SK-N-SH (cell line): ENCODE data around the gene CD300E. TPM values are rescaled to one million over a fixed set of nuclear protein-coding genes. Genes with fewer than 3 reads are reported as not detected.

Source experiments
- CTCF ChIA-PET: fragments of 300-600, 350-600 bp; formaldehyde crosslinking; extraction: SDS; loops from one replicate; lab custom pipeline; 2021; lab: Yijun Ruan, JAX
- POLR2A ChIA-PET: fragments of 350-600 bp; sonication (Branson Sonifier 250); formaldehyde crosslinking; extraction: SDS; loops from one replicate; lab custom pipeline; 2020; ENCODE audit warnings: antibody characterized with exemption, inconsistent platforms; lab: Yijun Ruan, JAX
- DNase-seq: peaks from one replicate; pipeline ENCODE4 v3.0.0; 2012
- H2AFZ ChIP-seq: fragments of 200-600 bp; sonication (generic); 2 replicates; pipeline ENCODE4 v1.8.1; 2016; ENCODE audit warnings: antibody characterized with exemption, mild to moderate bottlenecking, low read depth
- H3F3A ChIP-seq: fragments of 200-600 bp; sonication (generic); replicated peaks from 2 replicates; pipeline ENCODE3; 2016; ENCODE audit warnings: antibody characterized with exemption, mild to moderate bottlenecking; ENCODE audit not compliant: insufficient read depth
- H3K27ac ChIP-seq, 2 experiments: fragments of 200-500 bp in 1 of 2; fragments of 200-600 bp in 1 of 2; sonication (Bioruptor generic) in 1 of 2; sonication (generic), shearing (Covaris generic) in 1 of 2; 2 replicates each; pipeline versions ENCODE4 v1.5.1 to v1.6.1; 2014 to 2016; ENCODE audit warnings: low read depth in 2 of 2, inconsistent platforms in 1 of 2, low read length in 1 of 2, mild to moderate bottlenecking in 1 of 2, mixed read lengths in 1 of 2
- H3K27me3 ChIP-seq: fragments of 200-600 bp; sonication (generic), shearing (Covaris generic); 2 replicates; pipeline ENCODE4 v1.6.1; 2016; ENCODE audit warnings: mixed run types; ENCODE audit not compliant: insufficient read depth
- H3K36me3 ChIP-seq, 2 experiments: fragments of 200-500 bp in 1 of 2; fragments of 200-600 bp in 1 of 2; sonication (Bioruptor generic) in 1 of 2; sonication (generic) in 1 of 2; replicated peaks in 1 of 2; 2 replicates each; pipeline versions ENCODE3 to v1.5.1; 2014 to 2016; ENCODE audit warnings: low read length in 1 of 2, mild to moderate bottlenecking in 1 of 2; ENCODE audit not compliant: insufficient read depth in 2 of 2, control insufficient read depth in 1 of 2
- H3K4me1 ChIP-seq, 2 experiments: fragments of 200-500 bp in 1 of 2; fragments of 200-600 bp in 1 of 2; sonication (Bioruptor generic) in 1 of 2; sonication (generic), shearing (Covaris generic) in 1 of 2; 2 replicates each; pipeline versions ENCODE4 v1.5.1 to v1.6.1; 2014 to 2016; ENCODE audit warnings: low read depth in 1 of 2, low read length in 1 of 2, mixed run types in 1 of 2; ENCODE audit not compliant: insufficient read depth in 2 of 2, control insufficient read depth in 1 of 2
- H3K4me2 ChIP-seq: fragments of 200-600 bp; sonication (generic), shearing (Covaris generic); 2 replicates; pipeline ENCODE4 v1.6.1; 2017; ENCODE audit warnings: mixed run types
- H3K4me3 ChIP-seq, 2 experiments: fragments of 200-500 bp in 1 of 2; fragments of 200-600 bp in 1 of 2; sonication (Bioruptor generic) in 1 of 2; sonication (generic), shearing (Covaris generic) in 1 of 2; 2 replicates each; pipeline versions ENCODE4 v1.5.1 to v1.8.1; 2014 to 2016; ENCODE audit warnings: low read depth in 2 of 2, inconsistent platforms in 1 of 2, low read length in 1 of 2, mild to moderate bottlenecking in 1 of 2, mixed read lengths in 1 of 2, moderate library complexity in 1 of 2
- H3K79me2 ChIP-seq: fragments of 200-600 bp; sonication (generic); 2 replicates; pipeline ENCODE4 v1.8.1; 2017; ENCODE audit warnings: mild to moderate bottlenecking; ENCODE audit not compliant: insufficient read depth
- H3K9ac ChIP-seq: fragments of 200-600 bp; sonication (generic); 2 replicates; pipeline ENCODE4 v1.6.1; 2017; ENCODE audit warnings: mixed run types
- H3K9me2 ChIP-seq: fragments of 200-600 bp; sonication (generic); 2 replicates; pipeline ENCODE4 v1.6.1; 2017; ENCODE audit warnings: mixed run types
- H3K9me3 ChIP-seq: fragments of 200-600 bp; sonication (generic); 2 replicates; pipeline ENCODE4 v1.6.1; 2017; ENCODE audit warnings: mixed run types, mild to moderate bottlenecking, moderate library complexity
- H4K20me1 ChIP-seq: fragments of 200-600 bp; sonication (generic); 2 replicates; pipeline ENCODE4 v1.6.1; 2017; ENCODE audit warnings: mild to moderate bottlenecking, mixed run types; ENCODE audit not compliant: insufficient read depth
- CHD2 ChIP-seq: fragments of 150-350 bp; IDR thresholded peaks from 2 replicates; pipeline ENCODE4 v1.6.1; 2018; ENCODE audit warnings: low read length; ENCODE audit not compliant: partially characterized antibody
- ELF1 ChIP-seq: IDR thresholded peaks from 2 replicates; pipeline ENCODE4 v1.4.0; 2012
- EP300 ChIP-seq, 2 experiments: IDR thresholded peaks; 2 replicates each; pipeline versions ENCODE4 v1.4.0 to v1.6.1; 2012; ENCODE audit warnings: borderline replicate concordance in 1 of 2, low read depth in 1 of 2, low read length in 1 of 2
- EZH2phosphoT487 ChIP-seq: fragments of 200-600 bp; sonication (generic); IDR thresholded peaks from 2 replicates; pipeline ENCODE4 v1.6.1; 2017; ENCODE audit warnings: low read depth, mixed run types, mild to moderate bottlenecking, antibody characterized with exemption, moderate library complexity, borderline replicate concordance
- FOSL2 ChIP-seq: IDR thresholded peaks from 2 replicates; pipeline ENCODE4 v1.4.0; 2012; ENCODE audit warnings: low read depth, mild to moderate bottlenecking, moderate library complexity, borderline replicate concordance
- FOXJ3 ChIP-seq: sonication (generic); formaldehyde crosslinking; IDR thresholded peaks from 2 replicates; pipeline ENCODE4 v1.5.1; 2020; ENCODE audit warnings: mild to moderate bottlenecking, missing genetic modification reagents
- MAX ChIP-seq: IDR thresholded peaks from 2 replicates; pipeline ENCODE4 v1.4.0; 2012; ENCODE audit warnings: low read depth
- MEF2A ChIP-seq: IDR thresholded peaks from 2 replicates; pipeline ENCODE4 v1.4.0; 2012; ENCODE audit warnings: low read depth, borderline replicate concordance
- MXI1 ChIP-seq: IDR thresholded peaks from 2 replicates; pipeline ENCODE4 v1.6.1; 2012; ENCODE audit warnings: mild to moderate bottlenecking, low read depth, low read length, improper control_type of control experiment
- NFIC ChIP-seq: IDR thresholded peaks from 2 replicates; pipeline ENCODE4 v1.4.0; 2012; ENCODE audit warnings: borderline replicate concordance
- RFX5 ChIP-seq: IDR thresholded peaks from 2 replicates; pipeline ENCODE4 v1.6.1; 2012; ENCODE audit warnings: mild to moderate bottlenecking, improper control_type of control experiment, low read length
- SIN3A ChIP-seq: IDR thresholded peaks from 2 replicates; pipeline ENCODE4 v1.6.1; 2012; ENCODE audit warnings: low read depth, mild to moderate bottlenecking, low read length, moderate library complexity, borderline replicate concordance
- TAF1 ChIP-seq: IDR thresholded peaks from 2 replicates; pipeline ENCODE4 v1.6.1; 2012; ENCODE audit warnings: low read depth, mild to moderate bottlenecking, low read length, moderate library complexity, borderline replicate concordance
- TCF12 ChIP-seq: IDR thresholded peaks from 2 replicates; pipeline ENCODE4 v1.4.0; 2012
- TEAD4 ChIP-seq: IDR thresholded peaks from 2 replicates; pipeline ENCODE4 v1.4.0; 2012; ENCODE audit warnings: mild to moderate bottlenecking, borderline replicate concordance; ENCODE audit not compliant: insufficient read depth
- USF2 ChIP-seq: fragments of 150-350 bp; IDR thresholded peaks from 2 replicates; pipeline ENCODE4 v1.6.1; 2017; ENCODE audit warnings: antibody characterized with exemption, low read length, low read depth, borderline replicate concordance
- YY1 ChIP-seq: IDR thresholded peaks from 2 replicates; pipeline ENCODE4 v1.4.0; 2012; ENCODE audit warnings: low read depth, mild to moderate bottlenecking
- ZBTB33 ChIP-seq: IDR thresholded peaks from 2 replicates; pipeline ENCODE4 v1.4.0; 2012; ENCODE audit warnings: low read depth, borderline replicate concordance
- WGBS: methylation state at CpG from one replicate; pipeline ENCODE4 v1.1.6; 2017; ENCODE audit warnings: low lambda C conversion rate; 5-methylcytosine and 5-hydroxymethylcytosine counted together
- polyA plus RNA-seq, 3 experiments: library from polyadenylated mRNA; depleted of rRNA; stranded (reverse); fragments of >200 nt; gene quantifications; 2 replicates each; pipeline ENCODE4 v1.2.3, GENCODE V29; 2012
- TF ChIP-seq, protein P1 (sequence below): IDR thresholded peaks from 2 replicates; pipeline ENCODE4 v1.4.0; 2012; ENCODE audit warnings: low read depth, borderline replicate concordance
- TF ChIP-seq, protein P2 (sequence below): IDR thresholded peaks from 2 replicates; pipeline ENCODE4; 2012

Gene CD300E
- polyA plus RNA-seq, 1 of the 3 experiments (the other 2 are of a cell fraction), result not detected

DNA sequence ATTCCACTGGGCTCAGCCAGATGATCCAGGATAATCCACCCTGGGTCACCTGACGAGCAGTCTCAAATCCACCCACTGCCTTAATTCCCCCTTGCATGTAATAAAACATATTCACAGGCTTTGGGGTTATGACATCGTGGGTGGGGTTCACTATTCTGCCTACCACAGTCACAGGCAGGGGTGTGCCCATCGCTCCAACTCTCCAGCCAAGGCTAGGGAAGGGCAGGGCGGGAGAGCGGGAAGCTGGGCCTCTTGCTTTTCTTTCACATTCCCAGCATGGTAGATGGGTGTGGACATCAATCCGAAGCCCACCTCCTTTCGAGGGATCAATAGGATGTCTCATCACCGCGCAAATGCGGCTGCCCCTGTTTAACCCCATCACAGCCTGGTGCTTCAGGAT lies 18.8 kb downstream of the CD300E start:
- Histone ChIP-seq H4K20me1 (no peaks in the 10 kb centered on the region), H3K4me1 (peaks cover 0 to 2% of the 10 kb centered on the region in 2 experiments; a peak in 1 of 4 replicates), H3K9me2 (no peaks in the 10 kb centered on the region), H3K36me3 (no peaks in the 10 kb centered on the region), H3K9me3 (no peaks in the 10 kb centered on the region), H3K4me3 (no peak overlapping the region), H3K9ac (no peak overlapping the region), H3F3A (no peaks in the 10 kb centered on the region), H3K79me2 (no peaks in the 10 kb centered on the region), H3K27me3 (no peaks in the 10 kb centered on the region), H3K4me2 (no peak overlapping the region), H2AFZ (no peak overlapping the region), H3K27ac (no peak overlapping the region)
- CTCF ChIA-PET, result interaction anchor here (0.8 to 4.3 kb wide), 4 partner anchors 38 to 304 kb away, joined by 3 to 28 read pairs (median 14); partner anchors contain the start of genes CD300H and GPR142
- DNase-seq, result no peak
- POLR2A ChIA-PET, result interaction anchor here (0.6 kb wide), 1 partner anchor 66 kb away, joined by 3 read pairs; no protein-coding TSS in a partner anchor
- TF ChIP-seq MXI1 (no peak), YY1 (no peak), NFIC (no peak), EZH2phosphoT487 (no peak), FOSL2 (no peak), ELF1 (no peak), RFX5 (no peak)
- TF ChIP-seq, protein P1, sequence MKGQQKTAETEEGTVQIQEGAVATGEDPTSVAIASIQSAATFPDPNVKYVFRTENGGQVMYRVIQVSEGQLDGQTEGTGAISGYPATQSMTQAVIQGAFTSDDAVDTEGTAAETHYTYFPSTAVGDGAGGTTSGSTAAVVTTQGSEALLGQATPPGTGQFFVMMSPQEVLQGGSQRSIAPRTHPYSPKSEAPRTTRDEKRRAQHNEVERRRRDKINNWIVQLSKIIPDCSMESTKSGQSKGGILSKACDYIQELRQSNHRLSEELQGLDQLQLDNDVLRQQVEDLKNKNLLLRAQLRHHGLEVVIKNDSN, result no peak
- TF ChIP-seq, protein P2, sequence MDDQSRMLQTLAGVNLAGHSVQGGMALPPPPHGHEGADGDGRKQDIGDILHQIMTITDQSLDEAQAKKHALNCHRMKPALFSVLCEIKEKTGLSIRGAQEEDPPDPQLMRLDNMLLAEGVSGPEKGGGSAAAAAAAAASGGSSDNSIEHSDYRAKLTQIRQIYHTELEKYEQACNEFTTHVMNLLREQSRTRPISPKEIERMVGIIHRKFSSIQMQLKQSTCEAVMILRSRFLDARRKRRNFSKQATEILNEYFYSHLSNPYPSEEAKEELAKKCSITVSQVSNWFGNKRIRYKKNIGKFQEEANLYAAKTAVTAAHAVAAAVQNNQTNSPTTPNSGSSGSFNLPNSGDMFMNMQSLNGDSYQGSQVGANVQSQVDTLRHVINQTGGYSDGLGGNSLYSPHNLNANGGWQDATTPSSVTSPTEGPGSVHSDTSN, result no peak
- TF ChIP-seq, all 33 proteins: peak for 0
- WGBS, result 50% methylated on average over 9 of the region's 10 CpGs

DNA sequence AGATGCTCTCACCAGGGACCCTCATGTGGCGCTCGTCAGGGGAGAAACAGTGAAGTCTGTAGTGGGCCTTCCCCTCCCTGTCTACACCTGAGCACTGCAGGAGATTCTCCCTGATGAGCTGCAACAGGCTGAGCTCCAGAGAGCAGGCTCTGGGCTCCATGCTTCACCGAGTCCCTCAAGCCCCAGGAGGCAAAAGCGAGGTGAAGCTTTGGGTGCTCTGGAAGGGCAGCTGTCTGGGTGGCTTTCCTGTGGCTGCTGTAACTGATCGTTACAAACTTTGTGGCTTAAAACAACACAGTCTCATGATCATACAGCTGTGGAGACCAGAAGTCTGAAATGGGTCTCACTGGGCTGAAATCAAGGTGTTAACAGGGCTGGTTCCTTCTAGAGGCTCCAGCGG lies 19.3 kb downstream of the CD300E start:
- Histone ChIP-seq H3K27ac (no peak overlapping the region), H3K9me3 (no peaks in the 10 kb centered on the region), H3K4me2 (no peak overlapping the region), H3K9me2 (no peaks in the 10 kb centered on the region), H3K79me2 (no peaks in the 10 kb centered on the region), H3K36me3 (no peaks in the 10 kb centered on the region), H4K20me1 (no peaks in the 10 kb centered on the region), H3K9ac (no peak overlapping the region), H3K27me3 (no peaks in the 10 kb centered on the region), H3K4me3 (no peak overlapping the region), H3F3A (no peaks in the 10 kb centered on the region), H3K4me1 (peaks cover 0 to 6% of the 10 kb centered on the region in 2 experiments; a peak in 1 of 4 replicates), H2AFZ (no peak overlapping the region)
- ChIA-PET POLR2A (interaction anchor here (0.6 to 0.7 kb wide), 2 partner anchors 26 to 67 kb away, joined by 3 read pairs; no protein-coding TSS in a partner anchor), CTCF (interaction anchor here (0.8 to 4.3 kb wide), 9 partner anchors 13 to 303 kb away, joined by 3 to 28 read pairs (median 10); partner anchors contain the start of genes CD300H, GPR142 and RAB37)
- no peak for TF ChIP-seq EP300 (IDR thresholded peaks at IDR 0.05; ENCODE audit: borderline replicate concordance in 1 of 2, low read depth in 1 of 2, low read length in 1 of 2)
- no peak for TF ChIP-seq CHD2
- TF ChIP-seq TCF12, result no peak
- TF ChIP-seq EZH2phosphoT487, result no peak
- TF ChIP-seq SIN3A, result no peak
- TF ChIP-seq ZBTB33, result no peak
- no peak for TF ChIP-seq MEF2A
- TF ChIP-seq MXI1, result no peak
- no peak for TF ChIP-seq MAX
- no peak for TF ChIP-seq USF2
- TF ChIP-seq FOXJ3 (CRISPR knock-in tag), result no peak
- no peak for TF ChIP-seq RFX5
- no peak for TF ChIP-seq TEAD4
- TF ChIP-seq TAF1, result no peak
- no peak for DNase-seq
- 34% methylated on average over 6 of the region's 6 CpGs for WGBS
